NCI-H526 treated with DMSO at 0.1 percent for 48 hours (cell line): ENCODE measurements around the gene ANKRD11.

Source experiments
- DNase-seq: peaks from one replicate; lab custom pipeline; 2025; lab: John Stamatoyannopoulos, UW

The ANKRD11 gene

DNA sequence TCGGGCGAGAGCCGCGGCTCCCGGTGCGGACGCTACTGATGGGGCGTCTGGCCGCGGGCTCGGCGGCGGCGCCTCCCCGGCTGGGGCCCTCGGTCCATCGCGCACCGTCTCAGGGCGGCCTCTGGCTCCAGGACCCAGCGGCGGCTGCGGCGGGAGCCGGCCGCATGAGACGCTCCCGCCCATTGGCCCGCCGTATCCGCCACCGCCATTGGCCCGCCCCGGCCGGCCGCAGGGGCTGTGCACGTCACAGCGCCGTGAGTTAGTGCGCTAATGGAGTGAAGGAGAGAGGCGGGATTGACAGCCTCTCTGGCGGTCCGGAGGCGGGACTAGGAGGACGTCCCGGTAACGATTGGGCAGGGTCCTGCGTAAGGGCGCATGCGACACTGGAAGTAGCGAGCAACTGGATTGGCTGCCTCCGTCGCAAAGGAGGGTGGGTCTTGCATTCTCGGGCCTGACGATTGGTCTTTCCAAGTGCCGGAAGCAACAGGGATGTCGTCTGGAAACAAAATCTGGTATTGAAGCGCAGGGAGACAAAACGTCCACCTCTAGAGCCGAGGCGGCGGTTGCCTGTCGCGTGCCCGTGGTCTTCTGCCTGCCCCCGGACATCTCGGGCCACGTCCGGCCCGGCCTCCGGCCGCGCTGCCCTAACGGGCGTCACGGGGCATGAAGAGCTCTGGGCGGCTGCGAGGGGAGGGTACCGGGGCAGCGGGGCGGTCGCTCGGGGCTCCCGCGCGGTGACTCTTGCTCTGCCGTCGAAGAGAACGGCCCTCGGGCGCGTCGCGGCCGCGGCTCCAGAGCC is at the start of gene ANKRD11:
ANKRD11 (minus strand) TSS at position 123 of the 799 bp plus-strand sequence. CDS start 173,542 bp downstream, outside the sequence.
- DNase-seq: peak; percentile 95

DNA sequence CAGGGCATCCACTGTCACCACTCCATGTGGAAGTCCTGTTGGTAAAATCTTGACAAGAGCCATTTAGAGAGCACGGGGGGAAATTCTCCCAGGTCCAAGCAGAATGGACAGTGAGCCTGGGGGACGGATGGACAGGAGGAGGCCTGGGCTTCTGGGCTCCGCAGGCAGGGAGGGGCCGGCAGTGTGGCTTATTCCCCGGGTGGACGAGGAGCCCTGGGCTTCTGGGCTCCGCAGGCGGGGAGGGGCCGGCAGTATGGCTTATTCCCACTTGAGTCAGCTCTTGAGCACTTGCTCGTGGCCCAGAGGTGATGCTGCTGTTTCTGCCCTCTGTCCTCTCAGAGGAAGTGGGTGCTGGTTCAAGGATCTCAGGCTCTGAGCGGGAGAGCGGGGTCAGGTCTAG is 47.9 kb upstream of the ANKRD11 start:
- DNase-seq: no peak

DNA sequence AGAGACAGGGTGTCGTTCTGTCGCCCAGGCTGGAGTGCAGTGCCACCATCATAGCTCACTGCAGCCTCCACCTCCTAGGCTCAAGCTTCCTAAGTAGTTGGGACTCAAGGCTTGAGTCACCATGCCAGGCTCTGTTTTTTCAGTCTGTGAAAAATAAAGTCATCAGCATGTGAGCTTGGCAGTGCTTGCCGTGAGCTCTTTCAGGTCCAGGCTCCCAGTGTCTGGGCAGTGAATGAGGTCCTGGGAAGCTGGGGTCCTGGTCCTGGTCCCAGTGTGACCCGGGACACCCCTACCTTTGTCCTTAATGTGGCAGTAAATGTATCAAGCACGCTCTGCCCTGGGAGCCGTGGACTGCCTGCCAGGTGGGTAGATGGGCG is 47.2 kb upstream of the ANKRD11 start:
- DNase-seq: no peak

DNA sequence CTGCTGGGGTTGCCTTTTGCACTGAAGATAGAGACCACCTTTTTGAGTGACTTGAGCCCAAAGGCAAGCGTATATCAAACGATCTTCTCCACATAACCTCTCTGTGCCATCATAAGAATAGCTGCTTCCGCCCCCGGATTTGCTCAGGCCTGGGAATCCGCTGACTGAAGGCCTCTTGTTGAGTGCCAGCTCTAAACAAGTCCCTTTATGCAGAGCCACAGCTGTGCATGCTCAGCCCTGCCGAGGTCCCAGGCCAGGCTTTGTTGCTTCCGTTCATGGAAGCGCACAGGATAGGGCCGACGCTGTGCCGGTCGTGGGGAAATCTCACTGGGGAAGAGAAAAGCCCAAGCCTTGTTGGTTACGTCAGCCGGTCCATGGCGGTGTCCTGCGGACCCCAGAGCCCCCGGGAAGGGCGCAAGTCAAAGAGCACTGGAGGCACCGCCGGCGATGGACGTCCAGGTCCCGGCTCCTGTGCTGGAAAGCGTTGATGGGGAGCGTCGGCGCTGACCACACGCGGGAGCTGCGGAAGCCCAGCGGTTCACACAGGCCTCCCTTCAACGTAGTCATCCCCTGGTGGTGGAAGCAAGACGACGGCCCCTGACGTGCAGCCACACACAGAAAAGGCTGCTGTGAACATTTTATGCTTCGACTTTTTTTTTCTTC is 46.7 kb upstream of the ANKRD11 start:
- DNase-seq: no peak

DNA sequence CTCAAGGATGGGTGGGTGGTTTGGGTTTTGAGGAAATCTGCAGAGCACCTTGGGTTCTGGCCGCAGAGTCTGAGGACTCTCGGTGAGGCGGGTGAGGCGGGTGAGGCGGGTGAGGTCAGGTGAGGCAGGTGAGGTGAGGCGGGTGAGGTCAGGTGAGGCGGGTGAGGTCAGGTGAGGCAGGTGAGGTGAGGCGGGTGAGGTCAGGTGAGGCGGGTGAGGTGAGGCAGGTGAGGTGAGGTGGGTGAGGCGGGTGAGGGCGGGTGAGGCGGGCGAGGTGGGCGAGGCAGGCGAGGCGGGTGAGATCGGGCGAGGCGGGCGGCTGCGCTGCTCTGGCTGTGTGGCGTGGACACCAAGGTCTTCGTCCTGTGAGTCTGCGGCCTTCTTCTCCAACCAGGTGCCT is 46.0 kb upstream of the ANKRD11 start:
- no peak for DNase-seq

DNA sequence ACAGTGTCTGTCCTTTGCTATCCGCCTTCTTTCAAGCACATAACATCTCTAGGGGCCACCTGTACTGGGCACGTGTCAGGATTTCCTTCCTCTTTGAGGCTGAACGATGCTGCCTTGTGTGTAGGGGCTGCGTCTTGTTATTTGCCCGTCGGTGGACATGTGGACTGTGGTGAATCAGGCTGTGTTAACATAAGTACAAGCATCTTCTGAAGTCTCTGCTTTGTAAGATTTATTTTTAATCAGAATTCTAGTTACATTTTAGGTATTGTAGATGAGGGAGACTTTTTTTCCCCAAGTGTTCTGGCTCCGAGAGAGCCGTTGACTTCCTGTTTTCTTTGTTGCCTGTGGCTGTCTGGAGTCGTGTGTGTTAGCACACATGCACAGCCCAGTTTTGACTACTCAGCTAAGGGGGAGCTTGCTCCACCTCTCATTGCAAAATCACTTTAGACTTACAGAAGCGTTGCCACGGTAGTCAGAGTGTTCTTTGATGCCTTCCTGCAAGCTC is 43.9 kb upstream of the ANKRD11 start:
- no peak for DNase-seq

DNA sequence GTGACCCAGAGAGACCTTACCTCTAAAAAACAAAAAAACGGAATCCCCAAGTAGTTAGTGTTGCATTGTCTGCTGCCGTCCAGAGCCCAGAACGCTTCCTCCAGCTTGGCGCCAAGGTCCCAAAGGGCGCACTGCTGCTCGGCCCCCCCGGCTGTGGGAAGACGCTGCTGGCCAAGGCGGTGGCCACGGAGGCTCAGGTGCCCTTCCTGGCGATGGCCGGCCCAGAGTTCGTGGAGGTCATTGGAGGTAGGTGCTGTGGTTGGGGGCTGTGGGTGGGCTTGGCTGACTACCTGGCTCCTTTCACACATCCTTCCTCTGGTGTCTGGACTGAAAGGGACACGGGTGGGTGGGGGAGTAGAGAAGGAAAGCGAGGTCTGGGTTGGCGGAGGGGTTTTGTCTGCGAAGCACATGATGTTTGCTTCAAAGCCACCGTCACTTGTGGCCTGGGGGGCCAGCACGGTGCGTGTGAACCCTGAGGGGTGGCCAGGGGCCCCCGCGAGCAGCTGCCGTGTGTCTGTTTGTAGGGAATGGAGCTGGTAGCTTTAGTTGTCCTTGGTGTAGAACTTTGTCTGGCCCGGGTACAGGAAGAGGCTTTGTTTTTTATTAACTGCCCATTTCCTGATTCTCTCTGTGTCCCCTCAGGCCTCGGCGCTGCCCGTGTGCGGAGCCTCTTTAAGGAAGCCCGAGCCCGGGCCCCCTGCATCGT is 41.6 kb upstream of the ANKRD11 start:
- no peak for DNase-seq

DNA sequence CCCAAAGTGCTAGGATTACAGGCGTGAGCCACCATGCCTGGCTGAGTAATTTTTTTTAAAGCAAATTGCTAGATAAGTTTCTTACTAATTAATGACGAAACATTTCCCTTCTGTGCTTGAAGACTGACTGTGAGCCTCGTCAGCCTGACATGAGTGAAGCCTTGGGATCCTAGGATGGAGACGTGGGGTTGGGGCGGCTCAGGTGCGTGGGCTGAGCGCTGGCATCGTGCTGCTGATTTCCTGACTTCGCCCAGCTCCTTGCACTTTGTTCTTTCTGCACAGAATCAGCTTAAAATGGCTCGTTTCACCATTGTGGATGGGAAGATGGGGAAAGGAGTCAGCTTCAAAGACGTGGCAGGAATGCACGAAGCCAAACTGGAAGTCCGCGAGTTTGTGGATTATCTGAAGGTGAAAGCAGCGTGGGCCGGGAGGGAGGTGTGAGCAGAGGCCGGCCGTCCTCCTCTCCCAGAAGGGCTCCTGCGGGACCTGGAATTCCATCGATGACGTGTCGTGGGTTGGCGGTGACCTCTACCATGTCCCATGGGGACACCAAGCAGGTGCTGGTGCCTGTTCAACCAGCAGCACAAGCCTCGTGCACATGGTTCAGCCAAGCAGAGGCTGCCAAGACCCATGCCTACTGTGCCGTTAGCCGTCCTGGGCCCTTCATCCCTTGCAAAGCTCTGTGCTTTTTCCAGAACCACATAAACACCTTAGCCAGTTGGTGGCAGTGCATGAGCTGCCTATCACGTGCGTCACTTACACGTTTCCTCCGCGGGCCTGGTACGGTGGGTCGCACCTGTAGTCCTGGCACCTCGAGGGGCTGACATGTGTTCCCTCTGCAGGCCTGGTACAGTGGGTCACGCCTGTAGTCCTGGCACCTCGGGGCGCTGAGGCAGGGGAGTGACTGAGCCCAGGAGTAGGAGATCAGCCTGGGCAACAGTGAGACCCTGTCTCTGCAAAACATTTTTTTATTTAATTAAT is 40.3 kb upstream of the ANKRD11 start:
- no peak for DNase-seq

DNA sequence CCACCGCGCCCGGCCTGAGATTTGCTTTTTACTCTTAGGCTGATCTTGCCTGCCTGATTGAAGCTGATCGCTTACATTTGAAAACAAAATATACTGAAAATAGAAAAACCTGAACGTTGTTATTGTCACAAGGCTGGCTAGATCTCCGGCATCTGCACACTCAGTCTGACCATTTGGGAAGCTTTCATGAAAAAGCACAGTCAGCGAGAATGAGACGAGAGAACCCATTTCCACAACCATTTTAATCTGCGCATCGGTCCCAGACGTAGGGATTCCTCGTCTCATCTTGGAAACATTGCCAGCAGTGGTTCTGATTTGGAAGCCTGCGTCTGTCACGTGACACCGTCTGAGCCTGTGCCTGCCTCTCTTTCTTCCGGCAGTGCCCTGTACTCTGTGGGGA is 38.7 kb upstream of the ANKRD11 start:
- no peak for DNase-seq

DNA sequence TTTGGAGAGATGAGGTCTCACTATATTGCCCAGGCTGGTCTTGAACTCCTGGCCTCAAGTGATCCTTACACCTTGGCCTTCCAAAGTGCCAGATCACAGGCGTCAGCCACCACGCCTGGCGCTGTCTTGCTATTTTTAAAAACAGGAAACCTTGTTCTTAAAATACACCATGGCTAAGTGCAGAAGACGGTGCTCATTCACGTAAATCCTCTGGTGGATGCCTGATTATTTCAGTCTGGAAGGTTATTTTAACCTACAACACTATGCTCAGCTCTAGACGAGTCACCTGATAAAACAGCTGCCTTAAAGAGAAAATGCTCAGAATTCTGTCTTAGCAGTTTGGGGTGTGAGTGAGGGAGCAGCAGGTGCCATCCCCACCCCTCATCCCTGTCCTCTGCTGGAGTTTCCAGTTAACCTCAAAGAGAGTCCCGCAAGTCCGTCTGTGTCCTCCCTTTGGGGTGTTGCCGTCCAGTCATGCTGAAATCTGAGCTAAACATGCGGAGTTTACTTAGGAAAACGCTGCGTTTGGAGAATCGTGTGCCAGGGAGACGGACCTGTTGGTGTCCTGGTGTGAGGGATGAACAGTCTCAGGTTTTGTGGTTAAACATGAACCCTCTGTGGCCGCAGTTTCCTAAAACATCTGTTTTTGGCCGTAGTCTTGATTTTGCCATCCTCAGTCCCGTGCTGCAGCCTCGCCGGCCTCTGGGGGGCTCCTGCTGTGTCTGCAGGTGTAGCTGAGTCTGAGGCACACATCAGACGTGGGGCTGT is 35.0 kb upstream of the ANKRD11 start:
- no peak for DNase-seq

DNA sequence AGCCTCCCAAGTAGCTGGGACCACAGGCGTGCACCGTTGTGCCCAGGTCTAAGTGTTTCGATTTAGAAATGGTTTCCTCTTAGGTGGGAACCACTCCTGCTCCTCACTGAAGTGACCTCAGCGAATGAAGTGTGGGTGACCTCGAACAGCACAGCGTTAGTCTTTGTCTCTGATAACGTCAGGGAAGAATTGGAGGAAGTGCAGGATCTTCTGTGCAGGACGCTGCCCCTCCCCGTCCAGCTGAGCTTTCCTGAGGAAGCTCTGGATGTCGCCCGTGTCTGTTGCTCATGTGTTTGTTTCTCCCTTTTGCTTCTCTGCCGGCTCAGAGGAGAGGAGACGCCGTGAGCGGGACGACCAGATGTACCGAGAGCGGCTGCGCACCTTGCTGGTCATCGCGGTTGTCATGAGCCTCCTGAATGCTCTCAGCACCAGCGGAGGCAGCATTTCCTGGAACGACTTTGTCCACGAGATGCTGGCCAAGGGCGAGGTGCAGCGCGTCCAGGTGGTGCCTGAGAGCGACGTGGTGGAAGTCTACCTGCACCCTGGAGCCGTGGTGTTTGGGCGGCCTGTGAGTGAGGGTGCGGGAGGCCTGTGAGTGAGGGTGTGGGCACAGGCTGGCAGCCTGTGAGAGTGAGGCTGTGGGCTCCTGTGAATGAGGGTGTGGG is 33.5 kb upstream of the ANKRD11 start:
- DNase-seq: no peak

DNA sequence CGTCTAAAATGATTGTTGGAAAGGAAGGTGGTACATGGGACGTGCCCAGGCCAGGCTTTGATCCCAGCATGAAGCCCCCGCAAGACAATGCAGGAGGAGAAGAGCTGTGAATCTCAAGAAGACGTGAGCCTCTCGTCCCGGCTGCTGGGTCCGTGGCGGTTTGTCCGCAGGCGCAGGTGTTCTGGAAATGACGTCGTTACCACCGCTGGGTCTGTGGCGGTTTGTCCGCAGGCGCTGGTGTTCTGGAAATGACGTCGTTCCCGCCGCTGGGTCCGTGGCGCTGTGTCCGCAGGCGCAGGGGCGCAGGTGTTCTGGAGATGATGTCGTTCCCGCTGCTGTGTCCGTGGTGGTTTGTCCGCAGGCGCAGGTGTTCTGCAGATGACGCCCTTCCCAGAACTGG is 31.9 kb upstream of the ANKRD11 start:
- no peak for DNase-seq

DNA sequence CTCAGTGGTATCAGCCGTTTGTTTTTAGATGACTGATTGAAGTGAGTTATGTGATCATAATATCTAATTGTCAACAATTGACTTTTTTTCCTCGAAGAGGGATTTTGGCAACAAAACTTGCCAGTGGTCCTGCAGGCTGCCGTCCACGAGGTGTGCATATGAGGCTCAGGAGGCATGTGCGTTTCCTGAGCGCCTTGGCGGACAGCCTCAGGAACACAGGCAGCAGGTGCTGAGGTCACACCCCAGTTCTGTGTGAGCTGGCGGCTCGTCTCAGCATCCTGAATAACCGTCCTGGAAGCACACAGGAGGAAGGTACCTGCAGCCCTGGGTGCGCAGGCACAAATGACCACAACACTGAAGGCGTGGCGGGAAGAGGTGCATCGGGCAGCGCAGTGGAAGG is 29.5 kb upstream of the ANKRD11 start:
- DNase-seq: no peak

DNA sequence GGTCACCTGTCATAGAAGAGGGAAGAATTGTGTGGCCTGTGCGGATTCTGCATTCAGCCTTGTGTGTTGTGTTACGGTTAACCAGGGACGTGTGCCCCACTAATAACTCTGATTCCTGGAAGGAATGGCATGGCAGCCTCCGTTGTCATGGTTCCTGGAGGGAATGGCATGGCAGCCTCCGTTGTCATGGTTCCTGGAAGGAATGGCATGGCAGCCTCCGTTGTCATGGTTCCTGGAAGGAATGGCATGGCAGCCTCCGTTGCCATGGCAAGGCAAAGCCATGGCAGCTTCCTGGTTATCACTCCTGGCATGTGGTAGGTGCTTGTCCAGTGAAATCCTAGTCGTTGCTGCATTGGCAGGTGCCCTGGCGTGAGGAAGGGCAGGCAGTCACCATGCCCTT is 26.8 kb upstream of the ANKRD11 start:
- DNase-seq: no peak

DNA sequence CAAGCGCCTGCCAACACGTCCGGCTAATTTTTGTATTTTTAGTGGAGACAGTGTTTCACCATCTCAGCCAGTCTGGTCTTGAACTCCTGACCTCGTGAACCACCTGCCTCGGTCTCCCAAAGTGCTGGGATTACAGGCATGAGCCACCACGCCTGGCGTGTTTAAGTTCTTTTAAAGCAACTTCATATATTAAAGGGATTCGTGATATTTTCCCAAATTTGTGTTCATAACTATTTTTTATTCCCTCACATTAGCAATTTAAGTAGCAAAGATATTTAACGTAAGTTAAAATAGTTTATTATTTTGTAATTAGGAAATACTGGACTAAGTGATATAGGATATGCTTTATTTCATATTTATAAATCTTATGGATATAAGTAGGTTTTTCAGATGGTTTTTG is 22.1 kb upstream of the ANKRD11 start:
- DNase-seq: no peak

DNA sequence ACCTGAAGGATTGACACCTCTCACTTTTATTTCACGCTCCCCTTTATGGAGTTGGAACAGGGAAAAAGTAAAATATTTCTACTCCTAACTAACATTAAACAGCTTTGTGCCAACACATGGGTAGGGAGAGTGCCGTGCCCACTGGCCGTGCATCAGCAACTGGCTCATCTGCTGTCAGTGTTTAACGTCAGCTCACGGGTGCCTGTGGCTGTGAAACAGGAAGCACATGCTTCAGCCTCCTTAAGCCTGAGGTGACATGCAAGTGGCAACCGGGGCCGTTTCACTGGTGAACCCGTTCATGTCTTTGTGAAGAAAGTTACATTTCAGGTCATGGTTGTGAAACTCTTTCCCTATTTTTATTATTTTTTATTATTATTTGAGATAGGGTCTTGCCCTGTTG is 21.0 kb upstream of the ANKRD11 start:
- DNase-seq: no peak

DNA sequence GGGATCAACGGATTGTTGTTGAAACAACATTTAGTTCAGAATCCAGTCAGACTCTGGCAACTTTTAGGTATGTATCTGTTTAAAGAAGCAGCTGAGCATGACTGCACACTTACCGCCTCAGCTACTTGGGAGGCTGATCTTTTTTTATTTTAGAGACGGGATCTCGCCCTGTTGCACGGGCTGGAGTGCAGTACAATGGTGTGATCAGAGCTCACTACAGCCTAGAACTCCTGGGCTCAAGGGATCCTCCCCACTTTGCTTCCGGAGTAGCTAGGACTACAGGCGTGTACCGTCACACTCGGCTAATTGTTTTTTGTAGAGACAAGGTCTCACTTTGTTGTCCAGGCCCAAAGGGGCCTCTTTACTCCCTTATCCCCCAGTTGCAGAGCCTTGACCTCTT is 20.2 kb upstream of the ANKRD11 start:
- DNase-seq: no peak

DNA sequence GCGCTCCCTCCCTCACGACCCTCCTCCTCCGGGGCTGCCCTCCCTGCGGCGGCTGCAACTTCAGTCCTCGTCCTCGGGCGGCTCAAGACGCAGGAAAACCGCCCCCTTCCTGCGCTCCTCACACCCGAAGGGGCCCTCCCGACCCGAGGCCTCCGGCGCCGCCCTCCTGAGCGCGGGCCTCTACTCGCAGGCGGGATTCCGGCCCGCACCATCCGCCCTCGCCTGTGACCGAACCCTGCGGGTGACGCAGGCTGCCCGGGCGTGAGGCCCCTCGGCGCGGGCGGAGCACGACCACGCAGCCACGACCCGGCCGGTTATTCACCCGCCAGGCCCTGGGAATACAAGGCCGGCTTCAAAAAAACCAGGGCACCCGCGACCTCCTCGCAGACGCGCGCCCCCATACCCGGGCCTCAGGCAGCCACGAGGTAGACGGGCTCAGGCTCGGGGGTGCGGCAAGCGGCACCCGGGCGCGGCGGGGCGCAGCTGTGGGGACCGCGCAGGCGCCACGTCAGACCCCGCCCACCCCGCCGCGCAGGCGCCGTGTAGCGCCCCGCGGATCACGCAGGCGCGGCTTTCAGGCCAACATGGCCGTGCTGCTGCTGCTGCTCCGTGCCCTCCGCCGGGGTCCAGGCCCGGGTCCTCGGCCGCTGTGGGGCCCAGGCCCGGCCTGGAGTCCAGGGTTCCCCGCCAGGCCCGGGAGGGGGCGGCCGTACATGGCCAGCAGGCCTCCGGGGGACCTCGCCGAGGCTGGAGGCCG is 17.7 kb upstream of the ANKRD11 start, which contains the start of gene SPG7:
SPG7 (plus strand) TSS at position 570 of the 757 bp plus-strand sequence; CDS start at position 585, 15 bp downstream.
- peak; percentile 11 for DNase-seq

DNA sequence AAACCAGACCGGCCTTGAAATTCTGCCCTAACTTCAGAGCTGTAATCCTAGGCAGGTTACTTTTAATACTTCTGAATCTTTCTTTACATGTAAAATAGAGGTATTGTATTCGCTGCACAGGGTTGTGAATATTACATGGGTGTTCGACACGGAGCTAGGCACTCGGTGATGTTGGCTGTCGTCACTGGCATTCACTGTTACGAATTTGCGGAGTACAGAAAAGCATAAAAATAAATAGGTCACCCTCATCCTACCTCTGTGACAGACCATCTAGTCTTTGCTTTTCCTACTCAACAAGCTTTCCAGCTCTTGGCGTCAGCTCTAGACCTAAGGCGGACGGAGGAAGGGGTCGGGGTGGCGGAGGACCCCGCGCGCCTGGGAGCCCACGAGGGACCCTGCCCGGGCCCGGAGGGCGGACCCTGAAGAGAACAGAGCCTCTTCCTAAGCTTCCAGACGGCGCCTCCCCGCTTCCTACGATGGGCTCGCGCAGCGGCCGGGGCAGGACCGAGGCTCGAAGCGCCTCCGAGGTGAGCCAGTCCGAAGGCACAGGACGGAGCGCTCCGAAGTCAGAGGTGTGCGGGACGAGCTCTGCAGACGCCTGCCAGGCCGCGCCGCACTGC is 17.0 kb upstream of the ANKRD11 start:
- no peak for DNase-seq
